H1 (cell line): Measurements from ENCODE around the gene TMCC1. TPM values are rescaled to one million over a fixed set of nuclear protein-coding genes. Genes with fewer than 3 reads are reported as not detected.

ENCODE experiments used
- CTCF ChIA-PET: fragments of 300-600 bp; sonication (Branson Sonifier 250); formaldehyde crosslinking; loops from one replicate; lab custom pipeline; 2021; ENCODE audit not compliant: partially characterized antibody; lab: Charles Lee
- POLR2A ChIA-PET: fragments of 300-600 bp; sonication (Branson Sonifier 250); formaldehyde crosslinking; loops from one replicate; lab custom pipeline; 2021; ENCODE audit warnings: inconsistent platforms; ENCODE audit not compliant: partially characterized antibody; lab: Charles Lee
- DNase-seq, 2 experiments: peaks; one replicate each; pipeline versions ENCODE4 v3.0.0 to v3.0.0-alpha.2; 2010 to 2022; ENCODE audit warnings: low spot score in 2 of 2, low read depth in 1 of 2, mixed read lengths in 1 of 2
- FAIRE-seq: peaks from 2 replicates; lab custom pipeline; 2011; peaks lifted over from hg19 to GRCh38; lab: Jason Lieb, UNC
- H2AFZ ChIP-seq: 2 replicates; pipeline ENCODE4 v1.8.1; 2012; ENCODE audit warnings: low read length, inconsistent platforms
- H2AK5ac ChIP-seq: 2 replicates; pipeline ENCODE4 v1.6.1; 2013; ENCODE audit warnings: low read depth, low read length
- H2BK120ac ChIP-seq: replicated peaks from 2 replicates; pipeline ENCODE3; 2013; ENCODE audit warnings: low read depth, low read length, inconsistent platforms
- H2BK12ac ChIP-seq: 2 replicates; pipeline ENCODE4 v1.6.1; 2013; ENCODE audit warnings: low read depth, low read length
- H2BK15ac ChIP-seq: 2 replicates; pipeline ENCODE4 v1.6.1; 2013; ENCODE audit warnings: low read length
- H2BK20ac ChIP-seq: 2 replicates; pipeline ENCODE4 v1.6.1; 2013; ENCODE audit warnings: low read length
- H2BK5ac ChIP-seq: 2 replicates; pipeline ENCODE4 v1.6.1; 2013; ENCODE audit warnings: low read depth, low read length
- H3K14ac ChIP-seq: 2 replicates; pipeline ENCODE4 v1.6.1; 2013; ENCODE audit warnings: inconsistent platforms; ENCODE audit not compliant: insufficient read length
- H3K18ac ChIP-seq: 2 replicates; pipeline ENCODE4 v1.6.1; 2013; ENCODE audit warnings: low read length; ENCODE audit errors: extremely low read depth
- H3K23ac ChIP-seq: 2 replicates; pipeline ENCODE4 v1.6.1; 2013; ENCODE audit warnings: inconsistent platforms; ENCODE audit not compliant: insufficient read length
- H3K23me2 ChIP-seq: 2 replicates; pipeline ENCODE4 v1.6.1; 2013; ENCODE audit warnings: low read depth, low read length
- H3K27ac ChIP-seq: 2 replicates; pipeline ENCODE4 v1.6.1; 2011; ENCODE audit warnings: low read depth, low read length, inconsistent platforms
- H3K27me3 ChIP-seq, 4 experiments: replicated peaks in 1 of 4; 1 replicate in 1 of 4; 2 replicates in 3 of 4; pipeline versions ENCODE4 v1.6.1 to v1.8.1; 2011 to 2013; ENCODE audit warnings: low read length in 3 of 4, mild to moderate bottlenecking in 3 of 4, inconsistent platforms in 2 of 4, mixed read lengths in 2 of 4, moderate library complexity in 1 of 4; ENCODE audit not compliant: control insufficient read depth in 3 of 4, insufficient read depth in 3 of 4; ENCODE audit errors: extremely low read depth in 1 of 4
- H3K36me3 ChIP-seq, 4 experiments: 2 replicates each; pipeline versions ENCODE4 v1.6.1 to v1.8.1; 2011 to 2013; ENCODE audit warnings: mild to moderate bottlenecking in 4 of 4, low read length in 3 of 4, moderate library complexity in 2 of 4, control low read depth in 1 of 4, inconsistent platforms in 1 of 4; ENCODE audit not compliant: insufficient read depth in 4 of 4, control insufficient read depth in 2 of 4
- H3K4ac ChIP-seq: replicated peaks from 2 replicates; pipeline ENCODE3; 2013; ENCODE audit warnings: low read length, low read depth, mixed read lengths, inconsistent platforms; ENCODE audit not compliant: insufficient read length
- H3K4me1 ChIP-seq, 4 experiments: replicated peaks in 1 of 4; 1 replicate in 1 of 4; 2 replicates in 3 of 4; pipeline versions ENCODE4 v1.6.1 to v1.8.1; 2011 to 2013; ENCODE audit warnings: low read length in 3 of 4, inconsistent platforms in 2 of 4, mixed read lengths in 1 of 4; ENCODE audit not compliant: insufficient read depth in 4 of 4, control insufficient read depth in 3 of 4
- H3K4me2 ChIP-seq, 2 experiments: 2 replicates each; pipeline versions ENCODE4 v1.6.1 to v1.8.1; 2011 to 2013; ENCODE audit warnings: low read depth in 2 of 2, low read length in 2 of 2, control low read depth in 1 of 2, inconsistent platforms in 1 of 2, mild to moderate bottlenecking in 1 of 2; ENCODE audit not compliant: insufficient read depth in 1 of 2
- H3K4me3 ChIP-seq, 4 experiments: fragments of 200-600, 300-600 bp in 1 of 4; sonication (generic), shearing (Covaris generic), sonication (Bioruptor Twin) in 1 of 4; 2 replicates each; pipeline versions ENCODE4 v1.5.1 to v1.8.1; 2011 to 2016; ENCODE audit warnings: low read length in 4 of 4, low read depth in 3 of 4, control low read depth in 2 of 4, inconsistent platforms in 2 of 4, mild to moderate bottlenecking in 2 of 4, mixed read lengths in 1 of 4, moderate library complexity in 1 of 4; ENCODE audit not compliant: insufficient read depth in 2 of 4; ENCODE audit errors: extremely low read depth in 1 of 4
- H3K56ac ChIP-seq: replicated peaks from 2 replicates; pipeline ENCODE3; 2013; ENCODE audit warnings: low read depth, mild to moderate bottlenecking, mixed read lengths, low read length, inconsistent platforms; ENCODE audit not compliant: insufficient read length
- H3K79me1 ChIP-seq: 2 replicates; pipeline ENCODE4 v1.6.1; 2013; ENCODE audit warnings: low read depth, low read length, control low read depth
- H3K79me2 ChIP-seq, 2 experiments: 2 replicates each; pipeline versions ENCODE4 v1.6.1 to v1.8.1; 2012 to 2013; ENCODE audit warnings: low read length in 2 of 2, mild to moderate bottlenecking in 2 of 2, inconsistent platforms in 1 of 2; ENCODE audit not compliant: insufficient read depth in 2 of 2, control insufficient read depth in 1 of 2
- H3K9ac ChIP-seq, 4 experiments: replicated peaks in 1 of 4; 1 replicate in 1 of 4; 2 replicates in 3 of 4; pipeline versions ENCODE4 v1.6.1 to v1.8.1; 2011 to 2013; ENCODE audit warnings: low read depth in 3 of 4, low read length in 3 of 4, control low read depth in 2 of 4, mild to moderate bottlenecking in 2 of 4, moderate library complexity in 2 of 4, inconsistent platforms in 1 of 4; ENCODE audit errors: extremely low read depth in 1 of 4
- H3K9me3 ChIP-seq, 2 experiments: 2 replicates each; pipeline versions ENCODE4 v1.6.1 to v1.8.1; 2012 to 2013; ENCODE audit warnings: mild to moderate bottlenecking in 2 of 2, moderate library complexity in 2 of 2, control low read depth in 1 of 2, inconsistent platforms in 1 of 2, low read depth in 1 of 2, low read length in 1 of 2, mixed read lengths in 1 of 2; ENCODE audit not compliant: insufficient read depth in 2 of 2
- H4K20me1 ChIP-seq, 2 experiments: replicated peaks in 1 of 2; 2 replicates each; pipeline versions ENCODE3 to v1.8.1; 2011 to 2013; ENCODE audit warnings: inconsistent platforms in 2 of 2, low read length in 2 of 2, mild to moderate bottlenecking in 1 of 2; ENCODE audit not compliant: insufficient read depth in 2 of 2, control insufficient read depth in 1 of 2
- H4K5ac ChIP-seq: 2 replicates; pipeline ENCODE4 v1.6.1; 2013; ENCODE audit warnings: low read length, low read depth, mixed read lengths, inconsistent platforms; ENCODE audit not compliant: insufficient read length
- H4K8ac ChIP-seq: 2 replicates; pipeline ENCODE4 v1.8.0; 2013; ENCODE audit warnings: mild to moderate bottlenecking, moderate library complexity, low read length, inconsistent platforms; ENCODE audit not compliant: insufficient read depth; ENCODE audit errors: extremely low read depth
- H4K91ac ChIP-seq: replicated peaks from 2 replicates; pipeline ENCODE3; 2013; ENCODE audit warnings: low read length, mixed read lengths, inconsistent platforms; ENCODE audit not compliant: insufficient read length
- CBX5 ChIP-seq: fragments of 300-800, 300-1000 bp; sonication (generic); IDR thresholded peaks from 2 replicates; pipeline ENCODE4 v1.7.1; 2016; ENCODE audit warnings: antibody characterized with exemption, low read length, low read depth
- RAD21 ChIP-seq, 2 experiments: IDR thresholded peaks in 1 of 2; conservative IDR thresholded peaks in 1 of 2; 2 replicates each; pipeline ENCODE4 v1.6.1; 2011; ENCODE audit warnings: low read depth in 2 of 2, low read length in 2 of 2, improper control_type of control experiment in 1 of 2, inconsistent platforms in 1 of 2, mild to moderate bottlenecking in 1 of 2, moderate library complexity in 1 of 2
- RXRA ChIP-seq: IDR thresholded peaks from 2 replicates; pipeline ENCODE4 v1.6.1; 2011; ENCODE audit warnings: low read depth, mild to moderate bottlenecking, low read length, moderate library complexity; ENCODE audit not compliant: insufficient read depth
- TAF7 ChIP-seq: optimal IDR thresholded peaks from 2 replicates; pipeline ENCODE3; 2011; ENCODE audit warnings: low read depth, mild to moderate bottlenecking, inconsistent platforms, low read length, moderate library complexity, borderline replicate concordance
- ZNF274 ChIP-seq: IDR thresholded peaks from 2 replicates; pipeline ENCODE4 v1.7.0; 2012; ENCODE audit warnings: low read length, borderline replicate concordance; ENCODE audit errors: extremely low read depth
- WGBS, 2 experiments: shearing (Covaris generic) in 1 of 2; methylation state at CpG; one replicate each; pipeline versions ENCODE4 v1.1.6 to v1.1.7; 2013 to 2015; ENCODE audit warnings: low lambda C conversion rate in 2 of 2, mixed read lengths in 2 of 2, inconsistent platforms in 1 of 2, low coverage in 1 of 2, missing lambda C conversion rate in 1 of 2; ENCODE audit not compliant: insufficient replicate concordance in 2 of 2, insufficient coverage in 1 of 2, insufficient read length in 1 of 2; ENCODE audit errors: extremely low coverage in 1 of 2, missing lambda C conversion rate in 1 of 2; 5-methylcytosine and 5-hydroxymethylcytosine counted together
- polyA plus RNA-seq, 7 experiments: library from polyadenylated mRNA; depleted of rRNA in 3 of 7; stranded (reverse) in 5 of 7; unstranded in 2 of 7; fragments of >200 nt in 5 of 7; fragments of 200-250 nt in 2 of 7; gene quantifications; 1 replicate in 5 of 7; 2 replicates in 1 of 7; 4 replicates in 1 of 7; pipeline versions ENCODE4 v1.2.1 to v1.2.3, GENCODE V29; 2011 to 2013; ENCODE audit warnings: missing spikeins in 2 of 7, mixed read lengths in 2 of 7
- total RNA-seq: library from RNA; stranded (reverse); fragmentation: NEBNext Ultra II Directional; extraction: Animal tissue kit (Norgen Biotek cat#: 25700); gene quantifications from 2 replicates; pipeline ENCODE4 v1.2.1, GENCODE V29; 2021
- TF ChIP-seq, protein P1 (sequence below): IDR thresholded peaks from 2 replicates; pipeline ENCODE4 v1.6.1; 2012; ENCODE audit warnings: low read length, inconsistent platforms
- TF ChIP-seq, protein P2 (sequence below): IDR thresholded peaks from 2 replicates; pipeline ENCODE4 v1.6.1; 2011; ENCODE audit warnings: low read depth, mild to moderate bottlenecking, low read length; ENCODE audit not compliant: insufficient read depth

Gene TMCC1
- total and polyA plus RNA-seq, 2 of the 8 experiments (the other 6 are each of a cell fraction or from before 2014, with no cell fraction given) = 10.4 to 27.1 TPM

DNA sequence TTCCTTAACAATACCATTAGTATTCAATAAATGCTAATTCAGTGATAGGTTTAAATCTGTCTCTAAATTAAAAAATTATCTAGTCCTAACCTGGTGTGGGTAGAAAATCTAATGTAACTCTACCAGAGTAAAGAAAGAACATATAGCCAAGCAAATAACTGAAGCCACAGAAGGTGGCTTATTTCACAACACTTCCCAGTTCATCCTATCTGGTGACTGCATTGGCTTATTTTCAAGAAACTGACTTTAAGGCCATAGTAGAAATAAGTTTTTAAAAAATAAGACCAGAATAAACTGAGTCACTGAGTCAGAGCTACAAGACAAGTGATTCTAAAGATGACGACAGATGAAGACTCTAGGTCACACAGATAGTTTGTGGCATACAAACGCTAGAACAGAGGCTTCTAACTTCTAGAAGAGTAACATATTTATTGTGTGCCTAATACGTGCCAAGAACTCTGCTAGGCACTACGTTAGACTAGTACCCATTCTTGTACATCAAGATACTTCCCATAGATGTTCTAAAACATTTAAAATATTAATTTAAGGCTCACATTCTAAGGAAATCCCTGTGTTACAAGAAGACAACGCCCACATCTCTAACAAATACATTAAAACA, 25.9 kb downstream of the TMCC1 start:
- Histone ChIP-seq H3K27ac (no peak overlapping the region), H2AFZ (no peak overlapping the region), H3K79me1 (no peaks in the 10 kb centered on the region; the same call in 1 of the 2 replicates), H3K4me3 (no peak overlapping the region), H3K4me1 (peaks cover 0 to 9% (median 2%) of the 10 kb centered on the region in 4 experiments; a peak in 2 of 7 replicates), H3K79me2 (peaks cover 0 to 24% of the 10 kb centered on the region in 2 experiments; a peak in 3 of 4 replicates), H3K9me3 (no peaks in the 10 kb centered on the region), H3K14ac (no peak overlapping the region), H4K8ac (no peak overlapping the region), H2BK5ac (no peak overlapping the region), H3K23ac (no peak overlapping the region), H3K36me3 (peaks cover 0 to 2% (median 0%) of the 10 kb centered on the region in 4 experiments; a peak in 1 of 8 replicates), H4K20me1 (no peaks in the 10 kb centered on the region), H4K5ac (no peak overlapping the region), H4K91ac (no peak overlapping the region), H2BK15ac (no peak overlapping the region), H3K56ac (no peak overlapping the region), H3K23me2 (no peaks in the 10 kb centered on the region), H2BK20ac (no peak overlapping the region), H2BK120ac (no peak overlapping the region), H3K27me3 (no peaks in the 10 kb centered on the region), H3K18ac (no peak overlapping the region), H2BK12ac (no peak overlapping the region), H3K4ac (no peak overlapping the region), H2AK5ac (no peak overlapping the region), H3K4me2 (no peak overlapping the region), H3K9ac (no peak overlapping the region)
- ChIA-PET CTCF (interaction anchor here (1.8 kb wide), 1 partner anchor 9 kb away, joined by 4 read pairs; no protein-coding TSS in a partner anchor), POLR2A (interaction anchor here (1.4 kb wide), 1 partner anchor 25 kb away, joined by 3 read pairs; no protein-coding TSS in a partner anchor)
- TF ChIP-seq ZNF274 = no peak
- TF ChIP-seq TAF7 = no peak
- TF ChIP-seq RXRA = no peak
- TF ChIP-seq, protein P1, sequence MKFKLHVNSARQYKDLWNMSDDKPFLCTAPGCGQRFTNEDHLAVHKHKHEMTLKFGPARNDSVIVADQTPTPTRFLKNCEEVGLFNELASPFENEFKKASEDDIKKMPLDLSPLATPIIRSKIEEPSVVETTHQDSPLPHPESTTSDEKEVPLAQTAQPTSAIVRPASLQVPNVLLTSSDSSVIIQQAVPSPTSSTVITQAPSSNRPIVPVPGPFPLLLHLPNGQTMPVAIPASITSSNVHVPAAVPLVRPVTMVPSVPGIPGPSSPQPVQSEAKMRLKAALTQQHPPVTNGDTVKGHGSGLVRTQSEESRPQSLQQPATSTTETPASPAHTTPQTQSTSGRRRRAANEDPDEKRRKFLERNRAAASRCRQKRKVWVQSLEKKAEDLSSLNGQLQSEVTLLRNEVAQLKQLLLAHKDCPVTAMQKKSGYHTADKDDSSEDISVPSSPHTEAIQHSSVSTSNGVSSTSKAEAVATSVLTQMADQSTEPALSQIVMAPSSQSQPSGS = no peak
- TF ChIP-seq CBX5 = no peak
- TF ChIP-seq RAD21 (IDR thresholded peaks at IDR 0.05 in 1 of 2, conservative IDR thresholded peaks at IDR 0.05 in 1 of 2; ENCODE audit: low read depth in 2 of 2, low read length in 2 of 2) = no peak
- TF ChIP-seq, protein P2, sequence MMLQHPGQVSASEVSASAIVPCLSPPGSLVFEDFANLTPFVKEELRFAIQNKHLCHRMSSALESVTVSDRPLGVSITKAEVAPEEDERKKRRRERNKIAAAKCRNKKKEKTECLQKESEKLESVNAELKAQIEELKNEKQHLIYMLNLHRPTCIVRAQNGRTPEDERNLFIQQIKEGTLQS = no peak
- no peak for FAIRE-seq
- WGBS, 2 experiments = 86% methylated on average over 5 of the region's 5 CpGs; no CpG with 5 or more reads in 1 of the 2 experiments
- no peak for DNase-seq
